GM23338 (cell line): ENCODE measurements around the gene DPY19L1. TPM values are rescaled to one million over a fixed set of nuclear protein-coding genes. Genes with fewer than 3 reads are reported as not detected.

Experiments used
- ATAC-seq: fragments of 200-7000 bp; cut with Tn5 transposase; 3 replicates; pipeline ENCODE4 v1.9.1; 2020
- DNase-seq: peaks from one replicate; pipeline ENCODE4 v3.0.0-alpha.2; 2015; ENCODE audit warnings: low spot score
- H2AFZ ChIP-seq: fragments of 200-600 bp; sonication (generic); 2 replicates; pipeline ENCODE4 v1.8.0; 2016; ENCODE audit warnings: antibody characterized with exemption, mild to moderate bottlenecking, moderate library complexity
- H3F3A ChIP-seq: fragments of 200-600 bp; sonication (generic); replicated peaks from 2 replicates; pipeline ENCODE4 v1.8.0; 2017; ENCODE audit warnings: antibody characterized with exemption, mixed run types, low read depth
- H3K27ac ChIP-seq: fragments of 200-600 bp; sonication (generic); 2 replicates; pipeline ENCODE4 v1.6.1; 2016; ENCODE audit warnings: low read depth
- H3K27me3 ChIP-seq: fragments of 200-600 bp; sonication (generic); 2 replicates; pipeline ENCODE4 v1.8.0; 2016; ENCODE audit warnings: mild to moderate bottlenecking, mixed run types, moderate library complexity; ENCODE audit not compliant: insufficient read depth
- H3K36me3 ChIP-seq: fragments of 200-600 bp; sonication (generic); 2 replicates; pipeline ENCODE4 v1.8.0; 2016; ENCODE audit warnings: mild to moderate bottlenecking; ENCODE audit not compliant: insufficient read depth
- H3K4me1 ChIP-seq: fragments of 200-600 bp; sonication (generic); 2 replicates; pipeline ENCODE4 v1.8.0; 2016; ENCODE audit warnings: mild to moderate bottlenecking, moderate library complexity; ENCODE audit not compliant: insufficient read depth
- H3K4me2 ChIP-seq: fragments of 200-600 bp; sonication (generic); 2 replicates; pipeline ENCODE4 v1.7.1; 2017; ENCODE audit warnings: mixed run types
- H3K4me3 ChIP-seq: fragments of 200-600 bp; sonication (generic); 2 replicates; pipeline ENCODE4 v1.6.1; 2016; ENCODE audit warnings: mixed run types
- H3K79me2 ChIP-seq: fragments of 200-600 bp; sonication (generic); replicated peaks from 2 replicates; pipeline ENCODE4 v1.8.0; 2017; ENCODE audit warnings: mild to moderate bottlenecking; ENCODE audit not compliant: insufficient read depth
- H3K9me2 ChIP-seq: fragments of 200-600 bp; sonication (generic); 2 replicates; pipeline ENCODE4 v1.8.0; 2017; ENCODE audit not compliant: insufficient read depth
- H4K20me1 ChIP-seq: fragments of 200-600 bp; sonication (generic); replicated peaks from 2 replicates; pipeline ENCODE4 v1.8.0; 2017; ENCODE audit warnings: mild to moderate bottlenecking; ENCODE audit not compliant: insufficient read depth
- H3K27ac Mint-ChIP-seq: 2 replicates; pipeline ENCODE4 v1.8.0; 2020; ENCODE audit warnings: inconsistent platforms, mild to moderate bottlenecking, moderate library complexity, mixed read lengths
- H3K27me3 Mint-ChIP-seq: 3 replicates; pipeline ENCODE4 v1.8.0; 2022; ENCODE audit warnings: low read depth, mild to moderate bottlenecking, moderate library complexity, mixed read lengths, inconsistent platforms; ENCODE audit not compliant: insufficient read depth, poor library complexity
- H3K36me3 Mint-ChIP-seq: 3 replicates; pipeline ENCODE4 v1.8.0; 2021; ENCODE audit warnings: low read depth, mild to moderate bottlenecking, inconsistent platforms, moderate library complexity, mixed read lengths
- H3K4me1 Mint-ChIP-seq: 3 replicates; pipeline ENCODE4 v1.8.0; 2020; ENCODE audit warnings: mild to moderate bottlenecking, inconsistent platforms, mixed read lengths
- H3K4me3 Mint-ChIP-seq: 3 replicates; pipeline ENCODE4 v1.8.0; 2021; ENCODE audit warnings: moderate library complexity, mild to moderate bottlenecking, inconsistent platforms, mixed read lengths
- H3K9me3 Mint-ChIP-seq: 3 replicates; pipeline ENCODE4 v1.8.0; 2020; ENCODE audit warnings: moderate library complexity, mild to moderate bottlenecking, inconsistent platforms, mixed read lengths
- CREB1 ChIP-seq: fragments of 250-450 bp; sonication (Bioruptor Pico); IDR thresholded peaks from 2 replicates; pipeline ENCODE4 v1.5.0; 2020; ENCODE audit warnings: low read depth, mild to moderate bottlenecking, moderate library complexity
- EZH2 ChIP-seq: fragments of 200-600 bp; sonication (generic); IDR thresholded peaks from one replicate; pipeline ENCODE4 v1.8.0; 2017; ENCODE audit warnings: antibody characterized with exemption, mild to moderate bottlenecking, low read depth; ENCODE audit not compliant: unreplicated experiment
- EZH2phosphoT487 ChIP-seq: fragments of 200-600 bp; sonication (generic); IDR thresholded peaks from one replicate; pipeline ENCODE4 v1.8.1; 2018; ENCODE audit warnings: antibody characterized with exemption; ENCODE audit not compliant: unreplicated experiment
- JUNB ChIP-seq: IDR thresholded peaks from one replicate; pipeline ENCODE4 v1.6.1; 2016; ENCODE audit warnings: antibody characterized with exemption; ENCODE audit not compliant: unreplicated experiment
- NANOG ChIP-seq: IDR thresholded peaks from 2 replicates; pipeline ENCODE4 v1.6.1; 2016; ENCODE audit warnings: antibody characterized with exemption, borderline replicate concordance
- STAT1 ChIP-seq: IDR thresholded peaks from one replicate; pipeline ENCODE4 v1.6.1; 2016; ENCODE audit warnings: antibody characterized with exemption; ENCODE audit not compliant: unreplicated experiment
- ZNF114 ChIP-seq: fragments of 250-450 bp; sonication (Bioruptor Pico); IDR thresholded peaks from 2 replicates; pipeline ENCODE4 v1.5.0; 2020; ENCODE audit warnings: mild to moderate bottlenecking, moderate library complexity
- ZNF331 ChIP-seq: fragments of 250-450 bp; sonication (Bioruptor Pico); IDR thresholded peaks from 2 replicates; pipeline ENCODE4 v1.5.0; 2020; ENCODE audit warnings: low read depth, mild to moderate bottlenecking, moderate library complexity
- polyA plus RNA-seq: library from polyadenylated mRNA; unstranded; fragments of >200 nt; fragmentation: Nextera tagmentation; extraction: Ambion mirVana; gene quantifications from 2 replicates; pipeline ENCODE4 v1.2.1, GENCODE V29; 2016
- total RNA-seq: library from RNA; depleted of rRNA; stranded (reverse); fragments of >200 nt; shearing (Covaris generic); gene quantifications from 2 replicates; pipeline ENCODE4 v1.2.3, GENCODE V29; 2014
- TF ChIP-seq, protein P1 (sequence below), 2 experiments: fragments of 200-600 bp in 1 of 2; sonication (generic) in 1 of 2; conservative IDR thresholded peaks; 2 replicates each; pipeline versions ENCODE4 v1.5.1 to v1.6.1; 2016 to 2017; ENCODE audit warnings: antibody characterized with exemption in 2 of 2, low read depth in 2 of 2, mild to moderate bottlenecking in 2 of 2, moderate library complexity in 1 of 2
- TF ChIP-seq, protein P2 (sequence below): IDR thresholded peaks from one replicate; pipeline ENCODE4 v1.6.1; 2018; ENCODE audit warnings: antibody characterized with exemption; ENCODE audit not compliant: unreplicated experiment
- TF ChIP-seq, protein P3 (sequence below): IDR thresholded peaks from 2 replicates; pipeline ENCODE4 v1.6.1; 2016; ENCODE audit warnings: antibody characterized with exemption

The DPY19L1 gene
- total and polyA plus RNA-seq, 2 experiments from 2014 or later: 4.4 to 20.2 TPM

DNA sequence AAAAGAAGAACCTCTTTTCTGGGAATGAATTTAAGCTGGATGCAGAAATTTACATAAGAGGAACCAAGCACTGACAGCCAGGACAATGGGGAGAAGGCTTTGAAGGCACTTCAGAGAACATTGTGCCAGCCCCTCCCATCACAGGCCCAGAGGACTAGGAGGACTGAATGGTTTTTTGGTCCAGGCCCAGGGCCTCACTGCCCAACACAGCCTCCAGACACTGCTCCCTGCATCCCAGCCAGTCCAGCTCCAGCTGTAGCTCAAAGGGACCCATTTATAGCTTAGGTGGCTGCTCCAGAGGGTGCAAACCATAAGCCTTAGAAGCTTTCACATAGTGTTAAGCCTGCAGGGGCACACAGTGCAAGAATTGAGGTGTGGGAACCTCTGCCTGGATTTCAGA lies 142.1 kb downstream of the DPY19L1 start (continued):
- TF ChIP-seq EZH2: no peak
- no peak for TF ChIP-seq NANOG
- TF ChIP-seq, protein P1, sequence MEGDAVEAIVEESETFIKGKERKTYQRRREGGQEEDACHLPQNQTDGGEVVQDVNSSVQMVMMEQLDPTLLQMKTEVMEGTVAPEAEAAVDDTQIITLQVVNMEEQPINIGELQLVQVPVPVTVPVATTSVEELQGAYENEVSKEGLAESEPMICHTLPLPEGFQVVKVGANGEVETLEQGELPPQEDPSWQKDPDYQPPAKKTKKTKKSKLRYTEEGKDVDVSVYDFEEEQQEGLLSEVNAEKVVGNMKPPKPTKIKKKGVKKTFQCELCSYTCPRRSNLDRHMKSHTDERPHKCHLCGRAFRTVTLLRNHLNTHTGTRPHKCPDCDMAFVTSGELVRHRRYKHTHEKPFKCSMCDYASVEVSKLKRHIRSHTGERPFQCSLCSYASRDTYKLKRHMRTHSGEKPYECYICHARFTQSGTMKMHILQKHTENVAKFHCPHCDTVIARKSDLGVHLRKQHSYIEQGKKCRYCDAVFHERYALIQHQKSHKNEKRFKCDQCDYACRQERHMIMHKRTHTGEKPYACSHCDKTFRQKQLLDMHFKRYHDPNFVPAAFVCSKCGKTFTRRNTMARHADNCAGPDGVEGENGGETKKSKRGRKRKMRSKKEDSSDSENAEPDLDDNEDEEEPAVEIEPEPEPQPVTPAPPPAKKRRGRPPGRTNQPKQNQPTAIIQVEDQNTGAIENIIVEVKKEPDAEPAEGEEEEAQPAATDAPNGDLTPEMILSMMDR (conservative IDR thresholded peaks at IDR 0.05; ENCODE audit: low read depth in 2 of 2): no peak
- no peak for TF ChIP-seq ZNF331 (CRISPR knock-in tag)
- TF ChIP-seq, protein P2, sequence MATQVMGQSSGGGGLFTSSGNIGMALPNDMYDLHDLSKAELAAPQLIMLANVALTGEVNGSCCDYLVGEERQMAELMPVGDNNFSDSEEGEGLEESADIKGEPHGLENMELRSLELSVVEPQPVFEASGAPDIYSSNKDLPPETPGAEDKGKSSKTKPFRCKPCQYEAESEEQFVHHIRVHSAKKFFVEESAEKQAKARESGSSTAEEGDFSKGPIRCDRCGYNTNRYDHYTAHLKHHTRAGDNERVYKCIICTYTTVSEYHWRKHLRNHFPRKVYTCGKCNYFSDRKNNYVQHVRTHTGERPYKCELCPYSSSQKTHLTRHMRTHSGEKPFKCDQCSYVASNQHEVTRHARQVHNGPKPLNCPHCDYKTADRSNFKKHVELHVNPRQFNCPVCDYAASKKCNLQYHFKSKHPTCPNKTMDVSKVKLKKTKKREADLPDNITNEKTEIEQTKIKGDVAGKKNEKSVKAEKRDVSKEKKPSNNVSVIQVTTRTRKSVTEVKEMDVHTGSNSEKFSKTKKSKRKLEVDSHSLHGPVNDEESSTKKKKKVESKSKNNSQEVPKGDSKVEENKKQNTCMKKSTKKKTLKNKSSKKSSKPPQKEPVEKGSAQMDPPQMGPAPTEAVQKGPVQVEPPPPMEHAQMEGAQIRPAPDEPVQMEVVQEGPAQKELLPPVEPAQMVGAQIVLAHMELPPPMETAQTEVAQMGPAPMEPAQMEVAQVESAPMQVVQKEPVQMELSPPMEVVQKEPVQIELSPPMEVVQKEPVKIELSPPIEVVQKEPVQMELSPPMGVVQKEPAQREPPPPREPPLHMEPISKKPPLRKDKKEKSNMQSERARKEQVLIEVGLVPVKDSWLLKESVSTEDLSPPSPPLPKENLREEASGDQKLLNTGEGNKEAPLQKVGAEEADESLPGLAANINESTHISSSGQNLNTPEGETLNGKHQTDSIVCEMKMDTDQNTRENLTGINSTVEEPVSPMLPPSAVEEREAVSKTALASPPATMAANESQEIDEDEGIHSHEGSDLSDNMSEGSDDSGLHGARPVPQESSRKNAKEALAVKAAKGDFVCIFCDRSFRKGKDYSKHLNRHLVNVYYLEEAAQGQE: no peak
- TF ChIP-seq STAT1: no peak
- TF ChIP-seq, protein P3, sequence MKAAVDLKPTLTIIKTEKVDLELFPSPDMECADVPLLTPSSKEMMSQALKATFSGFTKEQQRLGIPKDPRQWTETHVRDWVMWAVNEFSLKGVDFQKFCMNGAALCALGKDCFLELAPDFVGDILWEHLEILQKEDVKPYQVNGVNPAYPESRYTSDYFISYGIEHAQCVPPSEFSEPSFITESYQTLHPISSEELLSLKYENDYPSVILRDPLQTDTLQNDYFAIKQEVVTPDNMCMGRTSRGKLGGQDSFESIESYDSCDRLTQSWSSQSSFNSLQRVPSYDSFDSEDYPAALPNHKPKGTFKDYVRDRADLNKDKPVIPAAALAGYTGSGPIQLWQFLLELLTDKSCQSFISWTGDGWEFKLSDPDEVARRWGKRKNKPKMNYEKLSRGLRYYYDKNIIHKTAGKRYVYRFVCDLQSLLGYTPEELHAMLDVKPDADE: no peak
- no peak for TF ChIP-seq CREB1

DNA sequence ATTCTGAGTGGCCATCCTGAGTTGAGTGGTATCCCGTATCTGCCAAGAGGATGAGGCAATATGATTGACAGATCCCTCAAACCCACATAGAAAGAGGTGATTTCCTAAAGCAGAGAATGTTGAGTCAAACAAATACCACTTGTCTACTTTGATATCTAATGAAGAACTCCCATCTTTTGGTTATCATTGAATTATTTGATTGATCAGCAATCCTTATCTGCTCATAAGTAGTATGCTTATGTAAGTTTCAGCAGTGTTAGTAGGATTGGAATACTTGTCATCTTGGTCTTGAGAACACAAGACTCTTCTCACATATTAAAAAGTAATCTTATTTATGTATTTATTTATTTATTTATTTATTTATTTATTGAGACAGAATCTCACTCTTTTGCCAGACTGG lies 147.3 kb downstream of the DPY19L1 start:
- no peaks in the 10 kb centered on the region; the same call in 1 of the 2 replicates for H3K36me3 ChIP-seq
- no peak overlapping the region for H3K27ac ChIP-seq
- ATAC-seq: no peak
- H3K4me1 ChIP-seq: no peaks in the 10 kb centered on the region
- H3F3A ChIP-seq: no peaks in the 10 kb centered on the region
- H3K4me3 Mint-ChIP-seq: no peak overlapping the region
- H3K4me2 ChIP-seq: no peak overlapping the region
- H3K4me3 ChIP-seq: no peak overlapping the region
- no peak overlapping the region for H3K27ac Mint-ChIP-seq
- H3K36me3 Mint-ChIP-seq: peaks cover 18% of the 10 kb centered on the region
- no peak for DNase-seq
- no peaks in the 10 kb centered on the region for H3K27me3 Mint-ChIP-seq
- no peaks in the 10 kb centered on the region for H3K4me1 Mint-ChIP-seq
- peaks cover 30% of the 10 kb centered on the region for H3K9me3 Mint-ChIP-seq
- H3K27me3 ChIP-seq: no peaks in the 10 kb centered on the region
- no peaks in the 10 kb centered on the region for H3K79me2 ChIP-seq
- H4K20me1 ChIP-seq: no peaks in the 10 kb centered on the region
- TF ChIP-seq, protein P1 (conservative IDR thresholded peaks at IDR 0.05; ENCODE audit: low read depth in 2 of 2): no peak
- TF ChIP-seq ZNF114 (no peak), EZH2phosphoT487 (no peak), NANOG (no peak), JUNB (no peak)
- TF ChIP-seq, protein P3: no peak
- H3K9me2 ChIP-seq: peaks cover 17% of the 10 kb centered on the region
- no peak overlapping the region for H2AFZ ChIP-seq
